ENCODE data around the gene ATP6V0A1.
"Not testable (repeated sequence)": the region's sequence is repeated elsewhere in the genome, so short reads cannot be mapped to it uniquely, and the experiment has no call there.

DNA sequence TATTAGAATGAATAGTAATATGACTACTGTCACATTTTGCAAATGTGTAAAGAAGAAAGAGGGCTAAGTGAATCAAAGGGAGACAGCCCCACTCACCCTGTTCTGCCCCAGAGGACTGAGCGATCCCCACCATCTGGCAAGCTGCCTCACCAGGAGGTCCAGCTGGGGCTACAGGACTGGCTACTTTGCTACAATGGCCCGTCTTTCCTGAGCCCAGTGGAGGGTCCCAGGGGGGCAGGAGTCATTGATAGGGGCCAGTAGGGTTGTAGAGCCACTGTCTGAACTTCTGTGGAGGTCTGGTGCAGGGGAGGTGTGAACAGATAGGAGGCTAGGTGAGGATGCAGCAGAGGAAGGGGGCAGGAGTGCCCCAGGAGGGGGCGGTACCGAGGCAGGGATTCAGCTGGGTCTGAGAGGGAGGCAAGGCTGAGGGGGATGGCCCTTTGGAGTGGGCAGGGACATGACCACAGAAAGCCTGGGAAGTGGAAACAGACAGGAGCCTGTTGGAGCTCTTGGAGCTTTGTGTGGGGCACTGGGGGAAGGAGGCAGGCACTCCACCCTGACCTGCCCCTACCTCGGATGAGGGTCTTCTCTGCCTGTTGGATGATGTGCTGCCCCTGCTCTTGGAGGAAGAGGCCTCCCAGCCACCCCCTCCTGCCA is 97.4 kb downstream of the ATP6V0A1 start:
- TF ChIP-seq, protein P1, sequence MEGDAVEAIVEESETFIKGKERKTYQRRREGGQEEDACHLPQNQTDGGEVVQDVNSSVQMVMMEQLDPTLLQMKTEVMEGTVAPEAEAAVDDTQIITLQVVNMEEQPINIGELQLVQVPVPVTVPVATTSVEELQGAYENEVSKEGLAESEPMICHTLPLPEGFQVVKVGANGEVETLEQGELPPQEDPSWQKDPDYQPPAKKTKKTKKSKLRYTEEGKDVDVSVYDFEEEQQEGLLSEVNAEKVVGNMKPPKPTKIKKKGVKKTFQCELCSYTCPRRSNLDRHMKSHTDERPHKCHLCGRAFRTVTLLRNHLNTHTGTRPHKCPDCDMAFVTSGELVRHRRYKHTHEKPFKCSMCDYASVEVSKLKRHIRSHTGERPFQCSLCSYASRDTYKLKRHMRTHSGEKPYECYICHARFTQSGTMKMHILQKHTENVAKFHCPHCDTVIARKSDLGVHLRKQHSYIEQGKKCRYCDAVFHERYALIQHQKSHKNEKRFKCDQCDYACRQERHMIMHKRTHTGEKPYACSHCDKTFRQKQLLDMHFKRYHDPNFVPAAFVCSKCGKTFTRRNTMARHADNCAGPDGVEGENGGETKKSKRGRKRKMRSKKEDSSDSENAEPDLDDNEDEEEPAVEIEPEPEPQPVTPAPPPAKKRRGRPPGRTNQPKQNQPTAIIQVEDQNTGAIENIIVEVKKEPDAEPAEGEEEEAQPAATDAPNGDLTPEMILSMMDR (IDR thresholded peaks at IDR 0.05): not testable (repeated sequence)
- not testable (repeated sequence) for TF ChIP-seq POLR2A, EP300 (IDR thresholded peaks at IDR 0.05)

Data from suprapubic skin (tissue), 3 donors.